CD4-positive, alpha-beta T cell treated with Interleukin-15 for 1 hour (primary cell): ENCODE data around the gene CSRP1.
"Not testable (repeated sequence)": the region's sequence is repeated elsewhere in the genome, so short reads cannot be mapped to it uniquely, and the experiment has no call there.

Source experiments
- DNase-seq: peaks from one replicate; pipeline ENCODE4 v3.0.0-alpha.2; 2020

Gene CSRP1

GRCh38 chr1:201537891-201538611, 31.1 kb upstream of the CSRP1 start:
- DNase-seq, result no peak

- no peak for DNase-seq
Observed at GRCh38 chr1:201537467-201537866, 30.5 kb upstream of the CSRP1 start.

GRCh38 chr1:201537028-201537427, 30.1 kb upstream of the CSRP1 start:
- DNase-seq, result no peak

GRCh38 chr1:201536558-201536957, 29.6 kb upstream of the CSRP1 start:
- no peak for DNase-seq

- no peak for DNase-seq
Observed at GRCh38 chr1:201535919-201536245, 29.0 kb upstream of the CSRP1 start.

- no peak for DNase-seq
Observed at GRCh38 chr1:201535046-201535918, 28.4 kb upstream of the CSRP1 start.

- no peak for DNase-seq
Observed at GRCh38 chr1:201533836-201534235, 26.9 kb upstream of the CSRP1 start.

- no peak for DNase-seq
Observed at GRCh38 chr1:201531551-201532425, 24.9 kb upstream of the CSRP1 start.

- peak; percentile 52 for DNase-seq
Observed at GRCh38 chr1:201530741-201531531, 24.0 kb upstream of the CSRP1 start.

- DNase-seq, result no peak
Observed at GRCh38 chr1:201528631-201529252, 21.8 kb upstream of the CSRP1 start.

- DNase-seq, result no peak
Observed at GRCh38 chr1:201527879-201528278, 21.0 kb upstream of the CSRP1 start.

GRCh38 chr1:201525193-201525778, 18.4 kb upstream of the CSRP1 start:
- no peak for DNase-seq

- DNase-seq, result not testable (repeated sequence)
Observed at GRCh38 chr1:201520046-201520575, 13.2 kb upstream of the CSRP1 start.

GRCh38 chr1:201518071-201518470, 11.1 kb upstream of the CSRP1 start:
- DNase-seq, result no peak

- DNase-seq, result no peak
Observed at GRCh38 chr1:201517631-201518030, 10.7 kb upstream of the CSRP1 start.

- DNase-seq, result no peak
Observed at GRCh38 chr1:201516511-201517127, 9.7 kb upstream of the CSRP1 start.

GRCh38 chr1:201515895-201516294, 9.0 kb upstream of the CSRP1 start:
- no peak for DNase-seq

GRCh38 chr1:201515062-201515750, 8.3 kb upstream of the CSRP1 start:
- no peak for DNase-seq

- DNase-seq, result no peak
Observed at GRCh38 chr1:201514466-201514865, 7.5 kb upstream of the CSRP1 start.
